ENCODE measurements around the gene PCDHGC5. TPM values are rescaled to one million over a fixed set of nuclear protein-coding genes. Genes with fewer than 3 reads are reported as not detected.

Gene PCDHGC5
- total RNA-seq, 6 experiments from 2014 or later, result 0.24 to 0.37 (median 0.32) TPM

GRCh38 chr5:141525653-141526052 is 36.8 kb downstream of the PCDHGC5 start:
- no peak overlapping the region for H3K4me3 ChIP-seq
- H3K36me3 ChIP-seq, result peaks cover 0 to 48% (median 13%) of the 10 kb centered on the region in 4 donors
- peak in 1 of 3 donors; percentile 62 for DNase-seq
- H3K9me3 ChIP-seq, result no peaks in the 10 kb centered on the region
- H3K27me3 ChIP-seq, result no peaks in the 10 kb centered on the region
- WGBS (ENCODE audit: insufficient coverage, low coverage, low lambda C conversion rate, missing lambda C conversion rate), result 36% methylated on average over 6 of the region's 7 CpGs
- TF ChIP-seq POLR2A (IDR thresholded peaks at IDR 0.05), result peak; percentile 17
- TF ChIP-seq CTCF (IDR thresholded peaks at IDR 0.05), result no peak
- ATAC-seq, result peak; percentile 52 to 67 (median 56)
- intact Hi-C loops (cut with DNase I), result loop anchor here in 1 of 2 donors (10.0 kb wide), 1 partner anchor 51 kb away; the partner anchor contains the start of gene PCDHGC3
- H3K27ac ChIP-seq, result peak overlapping the region; percentile 55 to 83 (median 79)
- H3K4me1 ChIP-seq, result peaks cover 0 to 53% (median 16%) of the 10 kb centered on the region in 4 donors

GRCh38 chr5:141527426-141527825 is 38.5 kb downstream of the PCDHGC5 start:
- intact Hi-C loops (cut with DNase I), result loop anchor here in 1 of 2 donors (10.0 kb wide), 1 partner anchor 53 kb away; the partner anchor contains the start of gene PCDHGC3
- Histone ChIP-seq H3K9me3 (no peaks in the 10 kb centered on the region), H3K36me3 (peaks cover 0 to 40% (median 12%) of the 10 kb centered on the region in 4 donors), H3K27me3 (no peaks in the 10 kb centered on the region), H3K4me3 (no peak overlapping the region), H3K27ac (peak overlapping the region in 2 of 3 donors; percentile 6 to 68), H3K4me1 (peaks cover 0 to 49% (median 16%) of the 10 kb centered on the region in 4 donors)
- 62% methylated on average over 1 of the region's 1 CpG for WGBS (ENCODE audit: insufficient coverage, low coverage, low lambda C conversion rate, missing lambda C conversion rate)
- TF ChIP-seq CTCF (IDR thresholded peaks at IDR 0.05) (no peak), POLR2A (IDR thresholded peaks at IDR 0.05) (no peak)
- ATAC-seq, result no peak
- no peak for DNase-seq

GRCh38 chr5:141528291-141528984 is 39.6 kb downstream of the PCDHGC5 start:
- ATAC-seq (peak; percentile 24 to 45 (median 33)), DNase-seq (peak in 1 of 3 donors; percentile 61)
- Histone ChIP-seq H3K9me3 (no peaks in the 10 kb centered on the region), H3K4me1 (peaks cover 0 to 49% (median 16%) of the 10 kb centered on the region in 4 donors), H3K27me3 (no peaks in the 10 kb centered on the region), H3K4me3 (no peak overlapping the region), H3K27ac (peak overlapping the region; percentile 56 to 76 (median 68)), H3K36me3 (peaks cover 0 to 38% (median 13%) of the 10 kb centered on the region in 4 donors)
- TF ChIP-seq CTCF (IDR thresholded peaks at IDR 0.05) (no peak), POLR2A (IDR thresholded peaks at IDR 0.05) (no peak)
- 44% methylated on average over 11 of the region's 11 CpGs for WGBS (ENCODE audit: insufficient coverage, low coverage, low lambda C conversion rate, missing lambda C conversion rate)
- intact Hi-C loops (cut with DNase I), result loop anchor here in 1 of 2 donors (10.0 kb wide), 1 partner anchor 54 kb away; the partner anchor contains the start of gene PCDHGC3

- intact Hi-C loops (cut with DNase I), result loop anchor here in 1 of 2 donors (10.0 kb wide), 1 partner anchor 54 kb away; the partner anchor contains the start of gene PCDHGC3
- DNase-seq, result no peak
- H3K4me1 ChIP-seq, result peaks cover 0 to 49% (median 16%) of the 10 kb centered on the region in 4 donors
- TF ChIP-seq POLR2A (IDR thresholded peaks at IDR 0.05) (no peak), CTCF (IDR thresholded peaks at IDR 0.05) (no peak)
- ATAC-seq, result peak in 2 of 4 donors; percentile 2 to 7
- no peaks in the 10 kb centered on the region for H3K27me3 ChIP-seq
- H3K27ac ChIP-seq, result peak overlapping the region; percentile 56 to 76 (median 68)
- WGBS (ENCODE audit: insufficient coverage, low coverage, low lambda C conversion rate, missing lambda C conversion rate), result 61% methylated on average over 4 of the region's 5 CpGs
- H3K9me3 ChIP-seq, result no peaks in the 10 kb centered on the region
- peaks cover 0 to 38% (median 13%) of the 10 kb centered on the region in 4 donors for H3K36me3 ChIP-seq
- H3K4me3 ChIP-seq, result no peak overlapping the region
Measured at GRCh38 chr5:141529002-141529401, 40.1 kb downstream of the PCDHGC5 start.

Data from right lobe of liver (tissue), 6 donors.